HG02970 (cell line): ENCODE data around the gene HS3ST3A1.

Experiments
- ATAC-seq: cut with Tn5 transposase; IDR thresholded peaks from one replicate; pipeline ENCODE4 v1.9.1; 2021; ENCODE audit warnings: mild to moderate bottlenecking, moderate library complexity, moderate number of reproducible peaks; ENCODE audit not compliant: unreplicated experiment, low FRiP score

HS3ST3A1 gene

GRCh38 chr17:13541032-13541480, 60.7 kb downstream of the HS3ST3A1 start:
- no peak for ATAC-seq

- ATAC-seq: no peak
Observed at GRCh38 chr17:13540546-13540945, 61.2 kb downstream of the HS3ST3A1 start.

GRCh38 chr17:13539421-13539820, 62.3 kb downstream of the HS3ST3A1 start:
- ATAC-seq: no peak

GRCh38 chr17:13538841-13539411, 62.8 kb downstream of the HS3ST3A1 start:
- ATAC-seq: no peak

GRCh38 chr17:13537871-13538643, 63.7 kb downstream of the HS3ST3A1 start:
- no peak for ATAC-seq

- no peak for ATAC-seq
Observed at GRCh38 chr17:13537167-13537731, 64.5 kb downstream of the HS3ST3A1 start.

- ATAC-seq: no peak
Observed at GRCh38 chr17:13534946-13535345, 66.8 kb downstream of the HS3ST3A1 start.

GRCh38 chr17:13531721-13532120, 70.0 kb downstream of the HS3ST3A1 start:
- ATAC-seq: no peak

- no peak for ATAC-seq
Observed at GRCh38 chr17:13525876-13526275, 75.9 kb downstream of the HS3ST3A1 start.

- no peak for ATAC-seq
Observed at GRCh38 chr17:13523164-13523563, 78.6 kb downstream of the HS3ST3A1 start.

GRCh38 chr17:13522749-13523148, 79.0 kb downstream of the HS3ST3A1 start:
- no peak for ATAC-seq

GRCh38 chr17:13521784-13522183, 79.9 kb downstream of the HS3ST3A1 start:
- no peak for ATAC-seq

- ATAC-seq: no peak
Observed at GRCh38 chr17:13520899-13521572, 80.7 kb downstream of the HS3ST3A1 start.

GRCh38 chr17:13518261-13519000, 83.3 kb downstream of the HS3ST3A1 start:
- ATAC-seq: no peak

GRCh38 chr17:13513039-13513405, 88.7 kb downstream of the HS3ST3A1 start:
- no peak for ATAC-seq

- no peak for ATAC-seq
Observed at GRCh38 chr17:13510062-13510461, 91.7 kb downstream of the HS3ST3A1 start.

- ATAC-seq: no peak
Observed at GRCh38 chr17:13509527-13509926, 92.2 kb downstream of the HS3ST3A1 start.

GRCh38 chr17:13508896-13509295, 92.8 kb downstream of the HS3ST3A1 start:
- no peak for ATAC-seq

GRCh38 chr17:13503526-13503925, 98.2 kb downstream of the HS3ST3A1 start:
- no peak for ATAC-seq

GRCh38 chr17:13502263-13502662, 99.5 kb downstream of the HS3ST3A1 start:
- no peak for ATAC-seq

- no peak for ATAC-seq
Observed at GRCh38 chr17:13500947-13501346, 100.8 kb downstream of the HS3ST3A1 start.
